Endothelial cell of umbilical vein (primary cell): ENCODE measurements around the gene ITGA7.

Experiments
- CTCF ChIP-seq, 2 donors: IDR thresholded peaks; 1 replicate in 1 of 2; 2 replicates in 1 of 2; pipeline ENCODE4 v1.5.1; 2011; ENCODE audit warnings: low read length in 2 of 2, mild to moderate bottlenecking in 2 of 2, moderate library complexity in 2 of 2, control low read depth in 1 of 2, inconsistent platforms in 1 of 2, low read depth in 1 of 2; ENCODE audit not compliant: insufficient read depth in 1 of 2; ENCODE audit errors: extremely low read depth in 1 of 2
- GATA2 ChIP-seq: IDR thresholded peaks from 2 replicates; pipeline ENCODE4 v1.7.0; 2011; ENCODE audit warnings: low read depth, mild to moderate bottlenecking, moderate library complexity, mixed read lengths, low read length; ENCODE audit not compliant: insufficient read length, insufficient read depth
- POLR2AphosphoS5 ChIP-seq: IDR thresholded peaks from 2 replicates; pipeline ENCODE4 v1.6.1; 2012; ENCODE audit warnings: low read depth, mild to moderate bottlenecking, control low read depth, low read length, moderate library complexity; ENCODE audit not compliant: insufficient read depth

GRCh38 chr12:55653031-55653430 lies 54.7 kb downstream of the ITGA7 start:
- no peak for TF ChIP-seq GATA2
- no peak for TF ChIP-seq CTCF (IDR thresholded peaks at IDR 0.05; ENCODE audit: extremely low read depth in 1 of 2, insufficient read depth in 1 of 2, low read depth in 1 of 2, low read length in 2 of 2)
- no peak for TF ChIP-seq POLR2AphosphoS5
